Subcutaneous adipose tissue (tissue), 4 donors: Measurements from ENCODE around the gene TOR1AIP2. TPM values are rescaled to one million over a fixed set of nuclear protein-coding genes. Genes with fewer than 3 reads are reported as not detected.

Source experiments
- CTCF ChIP-seq: fragments of 450-650 bp; IDR thresholded peaks from one replicate; pipeline ENCODE4 v1.5.1; 2016; ENCODE audit warnings: low read depth, mild to moderate bottlenecking, control low read depth, antibody characterized with exemption, moderate library complexity
- total RNA-seq, 4 donors: library from RNA; depleted of rRNA; stranded (reverse); fragments of >200 nt; gene quantifications; one replicate each; pipeline ENCODE4 v1.1.0, GENCODE V29; 2016

Gene TOR1AIP2
- total RNA-seq, 4 donors from 2014 or later: 57.7 to 80.9 (median 63.4) TPM

DNA sequence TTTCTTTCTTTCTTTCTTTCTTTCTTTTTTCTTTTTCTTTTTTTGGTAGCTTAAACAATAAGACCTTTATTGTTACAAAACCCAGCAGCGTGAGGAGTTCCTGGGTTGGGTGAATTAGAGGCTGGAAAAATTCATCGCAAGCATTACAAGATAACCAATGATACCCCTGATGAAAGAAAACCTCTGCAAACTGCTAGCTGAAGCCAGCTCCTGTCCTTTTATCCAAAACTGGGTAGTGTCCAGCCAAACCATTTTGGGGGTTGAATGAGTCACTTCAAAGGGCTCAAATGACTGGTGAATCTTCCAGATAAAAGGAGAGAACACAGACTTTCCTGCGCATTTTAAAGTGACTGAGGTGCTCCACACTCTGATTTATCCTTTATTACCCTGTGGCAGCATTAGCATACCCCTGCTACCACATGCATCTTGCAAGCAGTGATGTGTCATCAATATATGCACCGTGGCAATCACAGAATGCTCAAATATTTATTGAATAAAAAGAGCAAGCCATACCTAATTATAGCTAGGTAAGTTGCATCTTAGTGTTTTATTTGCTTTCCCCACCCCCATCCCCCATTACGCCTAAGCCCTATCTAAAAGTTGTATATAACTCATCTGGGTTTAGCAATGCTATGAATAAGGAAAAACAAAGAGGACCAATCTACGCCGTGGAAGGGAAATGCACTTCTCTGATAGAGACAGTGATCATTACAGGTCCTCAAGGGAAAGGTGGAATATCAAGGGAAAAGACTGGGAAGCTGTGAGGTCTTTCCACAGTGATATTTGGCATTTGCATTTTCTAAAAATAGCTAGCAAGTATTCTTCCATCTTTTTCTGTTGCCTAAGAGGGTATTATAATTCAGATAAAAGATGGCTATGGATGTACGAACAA is 44.6 kb upstream of the TOR1AIP2 start:
- TF ChIP-seq CTCF: no peak

GRCh38 chr1:179921472-179921871 is 43.9 kb upstream of the TOR1AIP2 start:
- no peak for TF ChIP-seq CTCF

DNA sequence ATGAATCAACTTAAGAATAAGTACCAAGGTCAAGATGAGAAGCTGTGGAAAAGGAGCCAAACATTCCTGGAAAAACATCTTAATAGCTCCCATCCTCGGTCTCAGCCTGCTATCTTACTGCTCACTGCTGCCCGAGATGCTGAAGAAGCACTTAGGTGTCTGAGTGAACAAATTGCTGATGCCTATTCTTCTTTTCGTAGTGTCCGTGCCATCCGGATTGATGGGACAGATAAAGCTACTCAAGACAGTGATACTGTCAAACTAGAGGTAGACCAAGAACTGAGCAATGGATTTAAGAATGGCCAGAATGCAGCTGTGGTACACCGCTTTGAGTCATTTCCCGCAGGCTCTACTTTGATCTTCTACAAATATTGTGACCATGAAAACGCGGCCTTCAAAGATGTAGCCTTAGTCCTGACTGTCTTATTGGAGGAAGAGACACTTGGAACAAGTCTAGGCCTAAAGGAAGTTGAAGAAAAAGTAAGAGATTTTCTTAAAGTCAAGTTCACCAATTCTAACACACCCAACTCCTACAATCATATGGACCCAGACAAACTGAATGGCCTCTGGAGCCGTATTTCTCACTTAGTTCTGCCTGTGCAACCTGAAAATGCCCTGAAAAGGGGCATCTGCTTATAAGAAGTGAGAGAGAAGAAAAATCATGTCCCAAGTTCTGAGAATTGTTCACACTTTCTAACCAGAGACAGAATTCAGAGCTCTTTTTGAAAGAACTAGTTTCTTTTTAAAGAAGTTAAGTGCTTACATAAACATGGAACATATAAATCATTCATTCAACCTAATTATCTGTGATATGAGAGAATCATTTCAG is 40.2 kb upstream of the TOR1AIP2 start:
- TF ChIP-seq CTCF: no peak

DNA sequence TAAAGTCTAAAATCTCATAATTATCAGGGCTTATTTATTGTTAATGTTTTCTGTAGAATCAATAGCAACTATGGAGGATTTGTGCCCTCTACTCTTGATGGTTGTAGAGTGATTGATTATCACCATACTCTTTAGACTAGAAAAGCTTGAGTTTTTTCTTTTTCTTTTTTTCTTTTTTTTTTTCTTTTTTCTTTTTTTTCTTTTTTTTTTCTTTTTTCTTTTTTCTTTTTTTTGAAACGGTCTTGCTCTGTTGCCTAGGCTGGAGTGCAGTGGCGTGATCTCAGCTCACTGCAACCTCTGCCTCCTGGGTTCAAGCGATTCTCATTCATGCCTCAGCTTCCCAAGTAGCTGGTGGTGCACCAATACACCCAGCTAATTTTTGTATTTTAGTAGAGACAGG is 34.2 kb upstream of the TOR1AIP2 start:
- TF ChIP-seq CTCF: no peak

DNA sequence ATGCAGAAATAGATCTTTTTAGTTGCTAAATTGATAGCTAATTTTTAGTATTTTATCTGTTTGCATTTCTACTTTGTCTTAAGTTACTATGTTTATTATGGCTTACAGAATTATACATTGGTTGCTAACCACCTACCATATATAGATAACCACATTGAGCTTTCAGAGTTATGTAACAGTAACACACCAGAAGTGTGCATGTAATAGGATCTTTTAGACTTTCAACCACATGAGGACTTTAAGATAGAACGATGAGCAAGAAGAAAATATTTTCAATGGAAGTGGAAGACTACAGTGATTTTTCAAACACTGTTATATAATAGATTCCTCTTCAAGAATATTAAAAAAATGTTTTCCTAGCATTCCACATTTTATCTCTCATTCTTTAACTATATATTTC is 33.3 kb upstream of the TOR1AIP2 start:
- no peak for TF ChIP-seq CTCF

DNA sequence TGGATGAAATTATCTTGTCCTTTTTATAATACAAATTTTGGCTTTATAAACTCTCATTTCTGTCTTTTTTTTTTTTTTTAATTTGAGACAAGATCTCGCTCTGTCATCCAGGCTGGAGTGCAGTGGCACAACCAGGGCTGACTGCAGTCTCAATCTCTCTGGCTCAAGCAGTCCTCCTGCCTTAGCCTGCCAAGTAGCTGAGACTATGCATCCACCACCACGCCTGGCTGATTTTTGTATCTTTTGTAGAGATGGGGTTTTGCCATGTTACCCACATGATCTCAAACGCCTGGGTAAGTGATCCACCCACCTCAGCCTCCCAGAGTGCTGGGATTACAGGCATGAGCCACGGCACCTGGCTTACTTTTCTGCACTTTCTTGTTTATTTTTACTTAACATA is 12.0 kb upstream of the TOR1AIP2 start:
- no peak for TF ChIP-seq CTCF

GRCh38 chr1:179888071-179888470 is 10.5 kb upstream of the TOR1AIP2 start:
- TF ChIP-seq CTCF: no peak
